DMS 273 (cell line): ENCODE measurements around the gene UCK1.

Source experiments
- DNase-seq: peaks from one replicate; lab custom pipeline; 2025; ENCODE audit not compliant: unreplicated experiment; lab: John Stamatoyannopoulos, UW

The UCK1 gene

GRCh38 chr9:131477816-131478419, 53.1 kb downstream of the UCK1 start:
- DNase-seq, result no peak

GRCh38 chr9:131477367-131477766, 53.7 kb downstream of the UCK1 start:
- DNase-seq, result no peak

- no peak for DNase-seq
Observed at GRCh38 chr9:131476777-131477345, 54.2 kb downstream of the UCK1 start.

GRCh38 chr9:131475956-131476776, 54.9 kb downstream of the UCK1 start:
- no peak for DNase-seq

- DNase-seq, result no peak
Observed at GRCh38 chr9:131475111-131475955, 55.7 kb downstream of the UCK1 start.

- no peak for DNase-seq
Observed at GRCh38 chr9:131474711-131475110, 56.4 kb downstream of the UCK1 start.

GRCh38 chr9:131473891-131474290, 57.2 kb downstream of the UCK1 start:
- DNase-seq, result no peak
